Stimulated activated CD8-positive, alpha-beta memory T cell treated with anti-CD3 and anti-CD28 coated beads, Interleukin-15, amount 100 ng/mL, for 4 hours (primary cell): Measurements from ENCODE around the gene CAPN5.

ENCODE experiments used
- DNase-seq, 2 donors: peaks; one replicate each; pipeline ENCODE4 v3.0.0-alpha.2; 2020; ENCODE audit warnings: low read depth in 2 of 2

CAPN5 gene

DNA sequence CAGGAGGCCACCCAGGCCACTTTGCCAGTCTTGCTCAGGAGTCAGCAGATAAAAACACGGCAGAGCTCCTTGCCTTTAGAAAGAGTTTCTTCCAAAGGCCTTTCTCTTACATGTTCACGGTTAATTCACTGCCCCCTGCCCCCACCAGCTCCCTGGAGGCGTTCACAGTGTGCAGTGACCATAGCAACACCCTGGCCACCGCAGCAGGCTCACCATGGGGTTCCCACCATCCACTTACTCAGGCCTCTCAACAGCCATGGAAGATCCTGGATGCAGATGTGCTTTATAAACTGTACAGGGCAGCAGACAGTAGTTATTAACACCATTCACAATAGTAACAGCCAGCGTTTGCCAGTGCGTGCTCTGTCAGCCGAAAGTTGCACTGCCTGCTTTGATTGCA is 50.7 kb downstream of the CAPN5 start:
- no peak for DNase-seq

GRCh38 chr11:77118086-77118485 is 51.3 kb downstream of the CAPN5 start:
- no peak for DNase-seq

DNA sequence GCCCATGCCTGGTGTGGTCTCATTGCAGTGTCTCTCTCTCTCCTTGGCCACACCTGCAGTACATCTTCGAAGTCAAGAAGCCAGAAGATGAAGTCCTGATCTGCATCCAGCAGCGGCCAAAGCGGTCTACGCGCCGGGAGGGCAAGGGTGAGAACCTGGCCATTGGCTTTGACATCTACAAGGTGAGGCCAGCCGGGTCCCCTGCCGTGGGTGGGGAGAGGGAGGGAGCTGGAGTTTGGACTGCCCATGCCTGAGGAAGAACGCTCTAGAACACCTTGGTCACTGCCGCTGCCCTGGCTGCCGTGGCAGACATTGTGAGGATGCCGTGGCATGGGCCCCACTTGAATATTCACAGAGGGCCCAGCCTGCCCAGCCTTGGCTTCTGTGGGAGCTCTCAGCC is 52.2 kb downstream of the CAPN5 start:
- no peak for DNase-seq

GRCh38 chr11:77119531-77119936 is 52.8 kb downstream of the CAPN5 start:
- DNase-seq = no peak

- no peak for DNase-seq
These were observed 53.8 kb downstream of the CAPN5 start for GRCh38 chr11:77120571-77120970.

GRCh38 chr11:77121096-77121640 is 54.4 kb downstream of the CAPN5 start:
- DNase-seq = no peak

GRCh38 chr11:77121876-77122575 is 55.3 kb downstream of the CAPN5 start:
- no peak for DNase-seq

GRCh38 chr11:77122576-77123212 is 55.9 kb downstream of the CAPN5 start:
- DNase-seq = no peak

DNA sequence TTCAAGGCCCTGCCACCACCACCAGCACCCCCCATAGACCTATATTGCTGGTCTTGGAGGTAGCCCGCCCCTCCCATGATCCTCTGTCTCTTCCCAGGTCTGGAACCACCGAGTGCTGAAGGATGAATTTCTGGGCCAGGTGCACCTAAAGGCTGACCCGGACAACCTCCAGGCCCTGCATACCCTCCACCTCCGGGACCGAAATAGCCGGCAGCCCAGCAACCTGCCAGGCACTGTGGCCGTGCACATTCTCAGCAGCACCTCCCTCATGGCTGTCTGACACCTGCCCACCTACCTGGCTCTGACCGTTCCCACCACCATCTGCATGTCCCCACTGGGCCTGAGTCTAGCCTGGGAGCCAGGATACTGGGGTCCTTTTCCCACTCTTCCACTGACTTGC is 56.8 kb downstream of the CAPN5 start:
- no peak for DNase-seq

GRCh38 chr11:77124041-77124440 is 57.3 kb downstream of the CAPN5 start:
- no peak for DNase-seq

DNA sequence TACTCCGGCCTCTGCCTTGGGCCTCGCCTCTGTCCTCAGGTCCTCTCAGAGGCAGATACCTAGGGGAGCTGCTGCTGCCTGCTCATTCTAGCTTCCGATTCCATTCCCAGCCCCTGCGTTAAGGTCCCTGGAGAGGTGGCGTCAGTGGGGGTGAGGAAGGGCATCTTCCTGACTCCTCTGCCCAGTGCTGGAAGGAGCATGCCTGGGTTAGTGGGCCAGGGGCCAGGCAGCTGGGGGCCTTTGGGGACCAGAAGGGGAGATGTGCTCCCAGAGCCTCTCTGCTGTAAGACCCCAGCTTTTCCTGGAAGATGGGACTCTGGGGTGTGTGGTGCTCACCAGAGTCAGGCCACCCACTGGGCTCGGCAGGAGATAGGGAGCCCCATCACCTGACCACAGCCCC is 57.7 kb downstream of the CAPN5 start:
- no peak for DNase-seq

DNA sequence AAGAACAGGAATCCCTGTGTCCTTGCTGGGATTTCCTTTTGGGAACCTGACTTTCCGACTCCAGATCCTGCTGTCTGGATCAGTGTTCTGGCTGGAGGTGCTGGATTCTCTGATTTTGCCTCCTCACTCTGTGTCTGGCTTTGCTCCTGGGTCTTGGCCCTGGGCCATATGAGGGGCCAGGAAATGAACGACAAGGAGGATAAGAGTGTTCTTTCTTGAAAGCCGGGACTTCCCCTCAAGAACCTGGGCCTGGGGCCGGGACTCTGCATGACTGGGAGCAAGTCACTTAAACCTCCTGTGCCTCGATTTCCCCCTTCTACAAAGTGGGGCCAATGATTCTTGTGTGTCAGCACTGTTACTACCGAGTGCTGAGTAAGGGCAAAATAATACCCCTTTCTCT is 58.4 kb downstream of the CAPN5 start:
- no peak for DNase-seq

DNA sequence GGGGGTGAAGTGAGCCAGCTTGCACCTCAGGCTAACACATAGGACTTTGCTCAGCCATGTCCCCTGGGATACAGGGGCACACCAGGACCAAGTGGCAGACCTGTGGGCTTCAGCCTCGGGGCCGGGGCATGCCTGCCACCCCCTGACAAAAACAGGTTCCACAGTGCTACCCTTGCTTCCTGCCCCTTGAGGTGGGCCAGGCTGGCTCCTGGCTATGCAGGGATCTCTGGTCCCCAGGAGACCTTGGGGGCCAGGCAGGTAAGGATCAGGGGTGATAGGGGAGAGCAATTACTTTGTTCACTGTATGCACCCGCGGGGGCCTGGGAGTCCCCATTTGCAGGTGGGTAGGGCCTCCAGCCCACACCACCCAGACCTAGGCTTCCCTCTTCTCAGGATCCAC is 58.9 kb downstream of the CAPN5 start:
- no peak for DNase-seq

GRCh38 chr11:77126156-77126775 is 59.5 kb downstream of the CAPN5 start:
- no peak for DNase-seq

- DNase-seq = no peak
These were observed 60.1 kb downstream of the CAPN5 start for GRCh38 chr11:77126861-77127234.

DNA sequence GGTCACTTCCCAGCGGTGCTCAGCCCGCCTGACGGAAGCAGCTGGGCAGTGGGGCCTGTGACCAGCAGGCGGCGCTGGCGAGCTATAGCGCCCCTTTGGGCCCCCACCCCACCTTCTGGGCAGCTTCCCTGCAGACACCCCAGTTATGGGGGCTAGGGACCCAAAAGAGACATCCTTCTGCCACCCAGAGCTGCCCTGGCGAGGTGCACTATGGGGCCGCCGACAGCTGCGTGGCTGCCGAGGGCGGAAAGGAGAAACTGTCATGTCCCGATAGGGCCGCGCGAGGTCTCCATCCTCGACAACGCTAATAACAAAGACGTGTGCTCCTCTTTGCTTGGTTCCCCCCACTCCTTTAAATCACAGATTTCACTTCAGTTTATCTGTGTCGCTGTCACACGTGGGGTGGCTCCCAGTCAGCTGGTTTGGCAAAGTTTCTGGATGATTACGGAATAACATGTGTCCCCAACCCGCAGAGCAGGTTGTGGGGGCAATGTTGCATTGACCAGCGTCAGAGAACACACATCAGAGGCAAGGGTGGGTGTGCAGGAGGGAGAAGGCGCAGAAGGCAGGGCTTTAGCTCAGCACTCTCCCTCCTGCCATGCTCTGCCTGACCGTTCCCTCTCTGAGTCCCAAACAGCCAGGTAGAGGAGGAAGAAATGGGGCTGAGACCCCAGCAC is 60.6 kb downstream of the CAPN5 start:
- peak in 1 of 2 donors; percentile 20 for DNase-seq

DNA sequence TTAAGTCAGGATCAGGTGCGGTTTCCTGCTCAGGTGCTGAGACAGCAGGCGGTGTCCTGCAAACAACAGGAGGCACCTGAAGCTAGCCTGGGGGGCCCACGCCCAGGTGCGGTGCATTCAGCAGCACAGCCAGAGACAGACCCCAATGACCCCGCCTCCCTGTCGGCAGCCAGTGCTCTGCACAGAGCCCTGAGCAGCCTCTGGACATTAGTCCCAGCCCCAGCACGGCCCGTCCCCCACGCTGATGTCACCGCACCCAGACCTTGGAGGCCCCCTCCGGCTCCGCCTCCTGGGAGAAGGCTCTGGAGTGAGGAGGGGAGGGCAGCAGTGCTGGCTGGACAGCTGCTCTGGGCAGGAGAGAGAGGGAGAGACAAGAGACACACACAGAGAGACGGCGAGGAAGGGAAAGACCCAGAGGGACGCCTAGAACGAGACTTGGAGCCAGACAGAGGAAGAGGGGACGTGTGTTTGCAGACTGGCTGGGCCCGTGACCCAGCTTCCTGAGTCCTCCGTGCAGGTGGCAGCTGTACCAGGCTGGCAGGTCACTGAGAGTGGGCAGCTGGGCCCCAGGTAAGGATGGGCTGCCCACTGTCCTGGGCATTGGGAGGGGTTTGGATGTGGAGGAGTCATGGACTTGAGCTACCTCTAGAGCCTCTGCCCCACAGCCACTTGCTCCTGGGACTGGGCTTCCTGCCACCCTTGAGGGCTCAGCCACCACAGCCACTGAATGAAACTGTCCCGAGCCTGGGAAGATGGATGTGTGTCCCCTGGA is 61.3 kb downstream of the CAPN5 start, which contains the start of gene MYO7A:
MYO7A (plus strand) TSS at position 327 of the 772 bp plus-strand sequence. CDS start 2,389 bp downstream, outside the sequence.
- no peak for DNase-seq

GRCh38 chr11:77129069-77129841 is 62.5 kb downstream of the CAPN5 start:
- no peak for DNase-seq

GRCh38 chr11:77129842-77130756 is 63.3 kb downstream of the CAPN5 start:
- DNase-seq = no peak
